ENCODE data around the gene TRIM39.
A peak's percentile ranks its signal among the peaks of the same experiment; 100 is the strongest.

TRIM39 gene

DNA sequence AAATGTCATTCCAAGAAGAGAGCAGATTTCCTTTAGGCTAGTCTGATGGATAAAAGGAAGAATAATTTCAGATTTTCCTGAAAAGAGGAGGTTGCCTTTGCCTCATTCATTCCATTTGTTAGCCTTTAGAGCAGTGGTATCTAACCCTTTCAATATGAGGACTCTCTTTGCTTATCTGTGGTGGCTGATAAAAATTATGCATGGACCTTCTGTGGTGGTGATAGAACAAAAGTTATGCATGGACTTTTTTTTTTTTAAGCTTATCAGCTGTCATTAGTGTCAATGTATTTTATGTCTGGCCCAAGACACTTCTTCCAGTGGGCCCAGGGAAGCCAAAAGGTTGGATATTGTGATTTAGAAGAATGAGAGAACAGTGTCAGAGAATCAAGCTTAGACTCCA, 1.7 kb downstream of the TRIM39 start:
- DNase-seq = no peak

- DNase-seq = peak; percentile 30
These were observed 2.6 kb downstream of the TRIM39 start for GRCh38 chr6:30329331-30329730.

DNA sequence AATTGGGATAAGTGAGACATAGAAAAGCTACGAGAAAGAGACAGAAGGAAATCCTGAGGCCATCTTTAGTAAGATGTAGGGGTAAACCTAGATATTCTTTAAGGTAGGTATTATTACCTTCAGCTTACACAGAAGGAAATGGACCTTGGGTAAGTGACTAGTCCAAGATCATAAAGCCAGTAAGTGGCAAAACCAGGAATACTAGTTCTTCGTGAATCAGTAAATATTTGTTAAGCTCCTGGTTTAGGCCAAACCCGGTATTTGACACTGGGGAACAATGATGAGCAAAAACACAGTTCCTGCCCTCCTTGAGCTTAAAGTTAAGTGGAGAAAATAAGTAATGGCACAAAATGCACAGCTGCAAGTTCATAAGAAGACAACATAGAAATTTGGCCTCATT, 5.3 kb downstream of the TRIM39 start:
- DNase-seq = no peak

DNA sequence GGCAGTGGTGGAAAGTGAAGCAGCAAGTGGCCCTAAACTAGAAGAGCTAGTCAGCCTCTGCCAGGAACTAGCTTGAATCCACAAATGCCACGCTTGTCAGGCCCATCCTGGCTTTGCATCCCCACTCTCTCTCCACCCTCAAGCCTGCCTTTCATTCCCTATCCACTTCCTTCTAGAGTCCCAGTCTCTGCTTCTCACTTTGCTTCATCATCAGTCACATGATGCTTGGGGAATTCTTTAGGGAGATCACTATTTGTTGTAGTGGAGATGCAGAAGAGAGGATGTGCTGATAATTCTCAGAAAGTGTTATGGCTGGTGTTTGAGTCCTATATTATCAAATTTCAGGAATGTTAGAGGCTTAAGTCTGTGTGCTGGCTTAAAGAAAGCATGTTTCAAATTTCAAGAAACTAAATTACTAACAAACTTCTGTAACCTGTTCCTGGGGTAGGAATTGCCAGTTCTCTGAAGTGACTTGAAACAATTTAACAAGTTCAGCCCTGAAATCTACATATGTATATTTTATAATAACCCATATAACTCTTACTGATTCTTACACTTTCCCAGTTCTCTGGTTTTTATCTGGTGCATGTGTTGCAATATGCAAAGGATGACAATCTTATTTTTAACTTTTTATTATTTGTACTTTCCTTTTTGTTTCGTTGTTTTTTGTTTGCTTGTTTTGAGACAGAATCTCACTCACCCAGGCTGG, 7.5 kb downstream of the TRIM39 start:
- DNase-seq = no peak

DNA sequence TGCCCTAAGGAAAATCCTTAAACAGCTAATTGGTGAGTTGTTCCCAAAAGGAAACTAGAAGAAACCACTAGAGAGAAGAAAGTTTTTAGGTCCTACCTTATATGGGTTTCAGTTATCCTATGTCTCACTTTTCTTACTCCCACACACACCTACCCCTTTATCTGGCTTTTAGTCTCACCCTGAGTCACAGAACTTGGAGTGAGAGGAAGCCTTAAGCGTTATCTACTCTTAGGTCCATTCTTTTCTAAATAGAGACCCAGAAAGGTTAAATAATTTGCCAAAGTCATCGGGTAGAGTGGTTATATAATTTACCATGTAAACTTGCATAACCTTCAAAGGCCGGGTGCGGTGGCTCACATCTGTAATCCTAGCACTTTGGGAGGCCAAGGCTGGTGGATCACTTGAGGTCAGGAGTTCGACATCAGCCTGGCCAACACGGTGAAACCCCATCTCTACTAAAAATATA, 13.9 kb downstream of the TRIM39 start:
- DNase-seq = no peak

DNA sequence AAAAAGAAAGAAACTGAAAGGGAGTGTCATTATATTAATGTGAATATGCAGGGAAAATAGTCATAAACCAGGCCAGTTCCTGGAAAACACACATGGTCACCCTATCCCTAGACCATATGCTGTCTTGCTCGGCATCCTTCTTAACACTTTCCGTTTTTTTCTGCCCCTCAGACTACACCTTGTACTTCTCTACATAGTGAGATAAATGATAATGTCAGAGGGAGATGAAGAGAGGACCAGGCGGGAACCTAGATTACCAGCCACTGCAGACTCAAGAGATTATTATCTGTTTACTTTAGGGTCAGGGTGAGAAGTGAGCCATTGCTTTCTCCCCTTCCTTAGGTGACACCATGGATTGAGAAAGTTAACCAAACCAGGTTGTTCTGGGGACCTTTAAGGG, 14.5 kb downstream of the TRIM39 start:
- no peak for DNase-seq

- no peak for DNase-seq
These were observed 15.0 kb downstream of the TRIM39 start for GRCh38 chr6:30341728-30342127.

GRCh38 chr6:30344191-30344867, 17.6 kb downstream of the TRIM39 start:
- no peak for DNase-seq

- peak; percentile 82 for DNase-seq
These were observed 18.3 kb downstream of the TRIM39 start, which contains the start of gene RPP21 for GRCh38 chr6:30344868-30345671. Gene RPP21 (plus strand): TSS chr6:30345156. CDS start chr6:30345172, 16 bp downstream.

DNA sequence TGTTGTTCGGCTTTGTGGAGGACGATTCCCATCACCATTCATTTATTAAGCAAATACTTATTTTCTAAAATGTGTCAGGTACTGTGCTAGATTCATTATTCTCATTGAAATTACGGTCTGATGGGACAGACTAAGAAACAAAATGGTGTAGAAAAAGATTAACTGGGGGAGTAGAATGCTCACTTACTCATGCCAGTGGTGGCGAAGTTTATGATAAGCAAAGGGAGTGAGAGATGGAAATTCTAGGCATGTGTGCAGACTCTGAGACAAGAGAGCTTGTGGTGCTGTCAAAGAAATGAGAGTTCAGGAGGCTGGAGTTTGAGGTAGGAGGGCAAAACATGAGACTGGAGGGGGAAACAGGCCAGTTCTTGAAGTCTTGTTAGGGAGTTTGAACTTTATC, 19.1 kb downstream of the TRIM39 start:
- no peak for DNase-seq

DNA sequence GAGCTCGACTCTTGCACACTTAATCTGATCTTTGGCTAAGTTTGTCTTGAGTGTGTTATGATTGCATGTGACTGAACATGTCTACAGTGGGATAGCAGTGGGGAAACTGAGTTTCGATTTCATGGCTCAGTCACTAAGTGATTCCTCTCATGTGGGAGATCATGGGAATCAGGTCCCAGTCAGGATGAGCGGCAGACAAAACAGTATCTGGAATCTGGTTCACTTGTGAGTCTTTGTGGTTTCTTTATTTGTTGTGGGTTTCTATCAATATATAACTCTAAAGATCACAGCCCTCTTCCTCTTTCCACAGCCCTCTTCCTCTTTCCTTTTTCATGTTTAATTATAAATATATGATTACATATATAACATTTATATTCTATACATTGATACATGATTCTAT, 22.2 kb downstream of the TRIM39 start:
- no peak for DNase-seq

DNA sequence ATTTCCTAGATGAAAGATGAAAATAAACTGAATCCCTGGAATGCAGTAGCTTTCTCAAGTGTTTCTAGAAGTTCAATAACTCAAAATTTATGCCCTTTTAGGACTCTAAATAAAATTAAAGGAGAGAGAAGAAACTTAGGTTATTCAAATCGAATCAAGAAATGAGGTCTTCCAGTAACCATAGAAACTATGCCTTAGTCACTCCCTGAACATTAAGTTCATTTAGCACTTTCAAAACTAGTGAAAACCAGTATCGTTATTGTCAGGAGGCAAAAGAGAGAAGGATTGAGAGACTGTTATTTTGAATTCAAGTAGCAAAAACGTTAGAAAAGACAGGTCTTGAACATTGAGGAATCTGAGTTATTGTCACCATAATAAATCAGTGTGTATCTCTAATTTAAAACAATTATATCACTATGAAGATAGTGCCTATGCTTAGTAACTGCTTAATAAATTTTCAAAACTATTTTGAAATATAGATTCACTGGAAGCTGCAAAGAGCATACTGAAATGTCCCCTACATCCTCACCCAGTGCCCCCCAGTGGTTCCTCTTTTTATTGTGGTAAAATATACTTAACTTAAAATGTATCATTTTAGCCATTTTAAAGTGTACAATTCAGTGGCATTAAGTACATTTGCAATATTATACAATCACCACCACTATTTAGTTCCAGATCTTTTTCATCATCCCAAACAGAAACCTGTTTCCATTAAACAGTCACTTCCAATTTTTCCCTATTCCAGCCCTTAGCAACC, 22.9 kb downstream of the TRIM39 start:
- no peak for DNase-seq

GRCh38 chr6:30350524-30350923, 23.8 kb downstream of the TRIM39 start:
- no peak for DNase-seq

- DNase-seq = no peak
These were observed 25.8 kb downstream of the TRIM39 start for GRCh38 chr6:30352550-30352949.

DNA sequence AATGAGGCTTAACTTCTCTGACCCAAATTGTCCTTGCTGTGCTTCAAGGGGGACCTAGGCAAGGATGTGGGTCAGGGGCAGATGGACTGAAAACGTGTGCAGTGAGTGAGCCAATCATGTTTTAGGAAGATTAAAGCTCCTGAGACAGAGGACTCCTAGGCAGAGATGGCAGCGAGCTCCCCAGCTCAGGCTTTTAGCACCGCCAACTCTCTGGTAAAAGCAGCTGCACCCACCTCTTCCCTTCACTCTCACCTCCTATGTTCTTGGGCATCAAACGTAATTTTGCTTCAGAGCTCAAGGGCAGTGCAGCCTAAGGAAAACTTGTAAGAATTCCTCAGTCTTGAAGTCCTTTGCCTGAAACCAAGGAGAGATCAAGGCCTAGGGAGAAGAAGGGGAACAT, 28.6 kb downstream of the TRIM39 start:
- DNase-seq = no peak

- no peak for DNase-seq
These were observed 29.8 kb downstream of the TRIM39 start for GRCh38 chr6:30356536-30356935.

GRCh38 chr6:30357678-30358540, 31.2 kb downstream of the TRIM39 start:
- DNase-seq = peak; percentile 44

GRCh38 chr6:30359276-30359675, 32.5 kb downstream of the TRIM39 start:
- no peak for DNase-seq

DNA sequence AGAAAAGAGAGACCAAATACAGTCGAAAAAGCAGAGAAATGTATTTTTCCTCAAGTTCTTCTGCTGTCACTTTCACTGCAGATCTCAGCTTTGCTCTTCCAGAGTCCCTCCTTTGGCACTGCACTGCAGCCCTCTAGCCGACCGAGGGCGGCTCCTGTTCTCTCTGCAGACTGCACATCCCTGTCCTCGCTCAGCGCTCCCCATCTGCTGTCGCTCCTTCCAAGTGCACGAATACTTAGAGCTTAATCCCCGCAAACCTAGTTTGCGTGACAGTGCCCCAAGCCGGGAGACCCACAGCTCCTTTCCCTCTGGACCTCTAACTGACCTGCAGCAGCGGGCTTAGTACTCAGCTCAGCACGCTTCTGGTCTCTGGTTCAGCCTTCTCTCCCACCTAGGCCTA, 33.4 kb downstream of the TRIM39 start:
- no peak for DNase-seq

- no peak for DNase-seq
These were observed 34.9 kb downstream of the TRIM39 start for GRCh38 chr6:30361661-30362060.

DNA sequence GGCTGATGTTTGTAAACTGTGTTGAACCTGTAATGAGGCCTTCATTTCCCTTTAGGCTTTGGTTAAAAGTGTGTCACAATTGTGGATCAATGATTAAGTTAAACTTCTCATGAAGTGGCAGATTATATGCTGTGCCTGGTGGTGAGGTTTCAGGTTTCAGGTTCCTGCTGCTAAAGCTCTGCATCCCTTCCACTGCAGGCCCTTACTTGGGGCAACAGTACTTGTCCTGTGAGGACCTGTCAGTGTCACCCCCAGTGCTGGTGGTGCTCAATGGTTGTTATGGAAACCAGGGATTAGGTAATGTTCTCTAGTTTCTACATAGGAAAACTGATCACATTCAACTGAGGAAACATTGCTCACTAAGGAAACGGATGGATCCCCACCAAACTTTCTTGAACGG, 36.7 kb downstream of the TRIM39 start:
- no peak for DNase-seq

DNA sequence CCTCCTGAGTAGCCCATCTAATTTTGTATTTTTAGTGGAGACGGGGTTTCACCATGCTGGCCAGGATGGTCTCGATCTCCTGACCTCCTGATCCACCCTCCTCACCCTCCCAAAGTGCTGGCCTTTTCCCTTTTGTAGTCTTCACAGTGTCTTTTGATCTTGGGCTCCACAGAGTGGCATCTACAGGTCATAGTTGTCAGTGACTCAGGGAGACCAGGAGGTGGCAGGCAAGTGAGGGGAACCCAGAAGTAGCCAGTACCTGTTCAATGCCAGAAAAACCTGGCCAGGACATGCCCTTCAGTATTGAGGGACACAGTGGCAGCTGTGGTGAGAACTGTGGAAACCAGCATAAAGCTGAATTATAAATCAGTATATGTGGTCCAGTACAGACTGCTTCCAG, 37.9 kb downstream of the TRIM39 start:
- no peak for DNase-seq

Data from CD4-positive, alpha-beta T cell treated with Interferon gamma for 1 hour (primary cell).